ENCODE measurements around the gene EPHA8. TPM values are rescaled to one million over a fixed set of nuclear protein-coding genes. Genes with fewer than 3 reads are reported as not detected.

The EPHA8 gene
- total RNA-seq, 1 experiment from 2014 or later, result not detected

DNA sequence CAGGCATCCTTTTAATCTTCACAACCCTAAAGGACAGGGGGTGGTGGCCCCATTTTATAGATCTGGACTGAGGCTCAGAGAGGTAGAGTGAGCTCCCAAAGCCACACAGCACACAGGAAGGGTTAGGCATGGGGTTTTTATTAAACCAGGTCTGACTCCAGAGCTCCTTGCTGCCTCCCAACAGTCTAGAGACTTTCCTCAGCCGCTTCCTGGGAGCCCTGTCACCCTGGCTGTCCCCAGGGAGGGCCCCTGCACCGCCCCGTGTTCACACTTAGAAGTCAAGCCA, 8.0 kb upstream of the EPHA8 start:
- Histone ChIP-seq H3K27me3 (ENCODE audit: insufficient read depth, low read depth) (peaks cover 49% of the 10 kb centered on the region), H2AFZ (no peak overlapping the region), H4K20me1 (ENCODE audit: insufficient read depth) (no peaks in the 10 kb centered on the region), H3F3A (ENCODE audit: insufficient read depth, low read depth) (no peaks in the 10 kb centered on the region), H3K9me3 (ENCODE audit: insufficient read depth, low read depth) (no peaks in the 10 kb centered on the region), H3K4me1 (replicated peaks; ENCODE audit: insufficient read depth) (no peaks in the 10 kb centered on the region), H3K36me3 (ENCODE audit: low read depth) (no peaks in the 10 kb centered on the region), H3K79me2 (ENCODE audit: low read depth) (no peaks in the 10 kb centered on the region), H3K27ac (no peak overlapping the region), H3K4me3 (no peak overlapping the region), H3K9me2 (ENCODE audit: insufficient read depth) (no peaks in the 10 kb centered on the region), H3K4me2 (no peak overlapping the region)
- no peak for DNase-seq
- BruUV-seq (replicated peaks), result no TSS peak
- ChIA-PET POLR2A (ENCODE audit: unreplicated experiment) (no interaction called here), CTCF (no interaction called here)
- intact Hi-C loops (cut with micrococcal nuclease; ENCODE audit: unreplicated experiment), result no loop called here
- no peak for TF ChIP-seq EZH2 (IDR thresholded peaks at IDR 0.05; ENCODE audit: low read depth)
- TF ChIP-seq CTCF (conservative IDR thresholded peaks at IDR 0.05), result no peak

GRCh38 chr1:22556391-22557104, 6.7 kb upstream of the EPHA8 start:
- BruUV-seq (replicated peaks), result no TSS peak
- H3F3A ChIP-seq (ENCODE audit: insufficient read depth, low read depth), result no peaks in the 10 kb centered on the region
- no peaks in the 10 kb centered on the region for H3K9me3 ChIP-seq (ENCODE audit: insufficient read depth, low read depth)
- no peak overlapping the region for H3K27ac ChIP-seq
- no peaks in the 10 kb centered on the region for H3K79me2 ChIP-seq (ENCODE audit: low read depth)
- CTCF ChIA-PET, result interaction anchor here (0.6 kb wide), 1 partner anchor 45 kb away, joined by 15 read pairs; no protein-coding TSS in a partner anchor
- no peak overlapping the region for H3K4me2 ChIP-seq
- no peaks in the 10 kb centered on the region for H3K4me1 ChIP-seq (replicated peaks; ENCODE audit: insufficient read depth)
- H3K4me3 ChIP-seq, result no peak overlapping the region
- H3K9me2 ChIP-seq (ENCODE audit: insufficient read depth), result no peaks in the 10 kb centered on the region
- no peak for DNase-seq
- no peak overlapping the region for H2AFZ ChIP-seq
- TF ChIP-seq EZH2 (IDR thresholded peaks at IDR 0.05; ENCODE audit: low read depth) (no peak), CTCF (conservative IDR thresholded peaks at IDR 0.05) (no peak)
- no peaks in the 10 kb centered on the region for H4K20me1 ChIP-seq (ENCODE audit: insufficient read depth)
- intact Hi-C loops (cut with micrococcal nuclease; ENCODE audit: unreplicated experiment), result no loop called here
- H3K36me3 ChIP-seq (ENCODE audit: low read depth), result no peaks in the 10 kb centered on the region
- POLR2A ChIA-PET (ENCODE audit: unreplicated experiment), result no interaction called here
- H3K27me3 ChIP-seq (ENCODE audit: insufficient read depth, low read depth), result peaks cover 55% of the 10 kb centered on the region

DNA sequence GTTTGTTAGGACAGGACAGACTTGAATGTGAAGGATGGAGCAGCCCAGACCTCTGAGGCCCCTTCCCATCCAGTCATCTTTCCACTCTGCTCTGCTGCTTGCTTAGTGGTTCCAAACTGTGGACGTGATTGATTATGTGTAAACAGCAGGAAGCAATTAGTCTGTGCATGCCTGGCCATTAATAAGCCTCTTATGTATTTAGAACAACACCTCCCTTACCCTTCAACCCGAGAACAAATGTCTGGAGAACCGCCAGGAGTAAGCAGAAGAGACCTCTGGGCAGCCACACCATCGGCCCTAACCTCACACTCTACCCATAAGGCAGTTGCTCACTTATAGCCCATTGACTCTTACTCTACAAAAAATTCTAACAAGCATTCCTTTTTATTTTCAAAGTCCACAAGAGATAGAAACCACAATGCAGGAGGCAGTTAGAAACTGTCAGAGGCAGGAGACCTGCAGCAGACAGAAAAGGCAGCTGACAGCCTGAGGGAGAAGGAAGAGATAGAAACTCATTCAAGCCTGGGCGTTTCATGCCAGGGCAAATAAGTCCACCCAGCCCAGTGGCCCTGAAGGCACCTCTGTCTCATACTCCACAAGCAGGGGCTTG, 5.8 kb upstream of the EPHA8 start:
- H2AFZ ChIP-seq, result no peak overlapping the region
- H3K4me3 ChIP-seq, result no peak overlapping the region
- intact Hi-C loops (cut with micrococcal nuclease; ENCODE audit: unreplicated experiment), result no loop called here
- H4K20me1 ChIP-seq (ENCODE audit: insufficient read depth), result no peaks in the 10 kb centered on the region
- H3K27ac ChIP-seq, result no peak overlapping the region
- no peaks in the 10 kb centered on the region for H3K9me2 ChIP-seq (ENCODE audit: insufficient read depth)
- TF ChIP-seq CTCF (conservative IDR thresholded peaks at IDR 0.05), result no peak
- TF ChIP-seq EZH2 (IDR thresholded peaks at IDR 0.05; ENCODE audit: low read depth), result no peak
- H3K9me3 ChIP-seq (ENCODE audit: insufficient read depth, low read depth), result no peaks in the 10 kb centered on the region
- CTCF ChIA-PET, result no interaction called here
- no TSS peak for BruUV-seq (replicated peaks)
- no peaks in the 10 kb centered on the region for H3F3A ChIP-seq (ENCODE audit: insufficient read depth, low read depth)
- no peak for DNase-seq
- no peaks in the 10 kb centered on the region for H3K4me1 ChIP-seq (replicated peaks; ENCODE audit: insufficient read depth)
- H3K36me3 ChIP-seq (ENCODE audit: low read depth), result no peaks in the 10 kb centered on the region
- H3K79me2 ChIP-seq (ENCODE audit: low read depth), result no peaks in the 10 kb centered on the region
- peaks cover 64% of the 10 kb centered on the region for H3K27me3 ChIP-seq (ENCODE audit: insufficient read depth, low read depth)
- no peak overlapping the region for H3K4me2 ChIP-seq
- POLR2A ChIA-PET (ENCODE audit: unreplicated experiment), result no interaction called here
